ENCODE measurements around the gene AK3. TPM values are rescaled to one million over a fixed set of nuclear protein-coding genes. Genes with fewer than 3 reads are reported as not detected.

Gene AK3
- total and polyA plus RNA-seq, 2 of the 8 experiments (the other 6 are each of a cell fraction or from before 2014, with no cell fraction given) = 8.9 to 30.0 TPM

DNA sequence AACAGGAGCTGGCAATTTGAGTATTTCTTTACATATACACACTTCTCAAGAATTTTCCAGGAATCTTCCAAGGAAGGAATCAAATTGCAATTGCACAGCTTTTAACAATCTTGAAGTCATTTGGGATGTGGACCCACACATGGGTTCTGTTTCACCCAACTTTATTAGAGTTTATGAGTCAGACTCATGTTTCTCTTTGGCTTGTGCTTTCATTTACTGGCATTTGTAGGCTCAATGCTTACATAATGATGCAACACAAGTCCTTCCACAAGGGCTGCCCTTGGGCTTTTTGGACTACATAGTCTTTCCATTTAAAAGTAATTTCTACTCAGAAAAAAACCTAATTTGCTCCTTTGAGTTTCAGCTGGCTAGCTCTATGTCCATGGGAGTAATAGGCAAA is 66.2 kb downstream of the AK3 start:
- no peak overlapping the region for H3K4ac ChIP-seq (replicated peaks; ENCODE audit: insufficient read length, low read depth, low read length)
- H3K18ac ChIP-seq (ENCODE audit: extremely low read depth, low read length) = no peak overlapping the region
- no peak overlapping the region for H4K5ac ChIP-seq (ENCODE audit: insufficient read length, low read depth, low read length)
- H4K91ac ChIP-seq (replicated peaks; ENCODE audit: insufficient read length, low read length) = no peak overlapping the region
- H3K4me1 ChIP-seq (replicated peaks in 1 of 4; ENCODE audit: control insufficient read depth in 3 of 4, insufficient read depth in 4 of 4, low read length in 3 of 4) = peaks cover 0 to 4% (median 0%) of the 10 kb centered on the region in 4 experiments; a peak in 4 of 7 replicates
- H3K79me2 ChIP-seq (ENCODE audit: control insufficient read depth in 1 of 2, insufficient read depth in 2 of 2, low read length in 2 of 2) = 0 out of 4 replicates have a peak, but pooled peaks cover 0 to under 1% of the 10 kb centered on the region in 2 experiments
- ChIA-PET CTCF (ENCODE audit: partially characterized antibody) (interaction anchor here (1.3 to 2.9 kb wide), 2 partner anchors 9 to 24 kb away, joined by 3 to 13 read pairs; partner anchors contain the start of gene SPATA6L), POLR2A (ENCODE audit: partially characterized antibody) (no interaction called here)
- H2BK120ac ChIP-seq (replicated peaks; ENCODE audit: low read depth, low read length) = no peak overlapping the region
- H3K4me2 ChIP-seq (ENCODE audit: insufficient read depth in 1 of 2, low read depth in 2 of 2, low read length in 2 of 2) = no peak overlapping the region
- H3K23ac ChIP-seq (ENCODE audit: insufficient read length) = no peak overlapping the region
- no peak for FAIRE-seq
- no peaks in the 10 kb centered on the region for H3K27me3 ChIP-seq (replicated peaks in 1 of 4; ENCODE audit: control insufficient read depth in 3 of 4, extremely low read depth in 1 of 4, insufficient read depth in 3 of 4, low read length in 3 of 4)
- no peak overlapping the region for H2BK15ac ChIP-seq (ENCODE audit: low read length)
- no peak overlapping the region for H3K4me3 ChIP-seq (ENCODE audit: extremely low read depth in 1 of 4, insufficient read depth in 2 of 4, low read depth in 3 of 4, low read length in 4 of 4)
- no peak overlapping the region for H2BK5ac ChIP-seq (ENCODE audit: low read depth, low read length)
- no peak overlapping the region for H2BK20ac ChIP-seq (ENCODE audit: low read length)
- no peaks in the 10 kb centered on the region for H3K79me1 ChIP-seq (ENCODE audit: low read depth, low read length)
- H3K14ac ChIP-seq (ENCODE audit: insufficient read length) = no peak overlapping the region
- DNase-seq (ENCODE audit: low read depth in 1 of 2, low spot score in 2 of 2) = no peak
- no peak overlapping the region for H4K8ac ChIP-seq (ENCODE audit: extremely low read depth, insufficient read depth, low read length)
- H2AK5ac ChIP-seq (ENCODE audit: low read depth, low read length) = no peak overlapping the region
- H3K23me2 ChIP-seq (ENCODE audit: low read depth, low read length) = peaks cover 1% of the 10 kb centered on the region; the same call in 1 of the 2 replicates
- no peaks in the 10 kb centered on the region for H4K20me1 ChIP-seq (replicated peaks in 1 of 2; ENCODE audit: control insufficient read depth in 1 of 2, insufficient read depth in 2 of 2, low read length in 2 of 2)
- no peaks in the 10 kb centered on the region for H3K36me3 ChIP-seq (ENCODE audit: control insufficient read depth in 2 of 4, insufficient read depth in 4 of 4, low read length in 3 of 4)
- H3K9me3 ChIP-seq (ENCODE audit: insufficient read depth in 2 of 2, low read depth in 1 of 2, low read length in 1 of 2) = no peaks in the 10 kb centered on the region
- TF ChIP-seq TAF1 (IDR thresholded peaks at IDR 0.05; ENCODE audit: low read depth, low read length) (no peak), RAD21 (IDR thresholded peaks at IDR 0.05 in 1 of 2, conservative IDR thresholded peaks at IDR 0.05 in 1 of 2; ENCODE audit: low read depth in 2 of 2, low read length in 2 of 2) (no peak), SIRT6 (IDR thresholded peaks at IDR 0.05; ENCODE audit: low read length) (no peak), BACH1 (IDR thresholded peaks at IDR 0.05; ENCODE audit: low read length) (no peak)
- no peak overlapping the region for H3K27ac ChIP-seq (ENCODE audit: low read depth, low read length)
- H2BK12ac ChIP-seq (ENCODE audit: low read depth, low read length) = no peak overlapping the region
- H3K56ac ChIP-seq (replicated peaks; ENCODE audit: insufficient read length, low read depth, low read length) = no peak overlapping the region
- H2AFZ ChIP-seq (ENCODE audit: low read length) = no peak overlapping the region
- H3K9ac ChIP-seq (replicated peaks in 1 of 4; ENCODE audit: extremely low read depth in 1 of 4, low read depth in 3 of 4, low read length in 3 of 4) = no peak overlapping the region

All from H1 (cell line).